HCT116 (cell line): ENCODE measurements around the gene GPANK1. TPM values are rescaled to one million over a fixed set of nuclear protein-coding genes. Genes with fewer than 3 reads are reported as not detected.

Source experiments
- ATAC-seq: fragments of 200-7000 bp; cut with Tn5 transposase; 2 replicates; pipeline ENCODE4 v1.9.1; 2020; ENCODE audit warnings: mild to moderate bottlenecking, moderate library complexity
- BruUV-seq: library from RNA; stranded (reverse); fragments of 400-500 nt; replicated peaks from 2 replicates; lab custom pipeline; 2021; lab: Mats Ljungman, UMichigan
- CTCF ChIA-PET: fragments of 300-600 bp; sonication (Branson Sonifier 250); formaldehyde crosslinking; loops from one replicate; lab custom pipeline; 2021; ENCODE audit warnings: antibody characterized with exemption; lab: Charles Lee
- POLR2A ChIA-PET: fragments of 300-600, 350-600 bp; sonication (Branson Sonifier 250); formaldehyde crosslinking; loops from one replicate; lab custom pipeline; 2021; ENCODE audit warnings: antibody characterized with exemption; lab: Charles Lee
- RAD21 ChIA-PET, 2 experiments: fragments of 300-600 bp; sonication (Branson Sonifier 250); formaldehyde crosslinking; loops; one replicate each; lab custom pipeline; 2023; ENCODE audit warnings: low total read pairs in 2 of 2; ENCODE audit not compliant: uncharacterized antibody in 2 of 2, unreplicated experiment in 2 of 2, low non-redundant PET in 1 of 2; lab: Charles Lee
- DNase-seq: peaks from one replicate; pipeline ENCODE4 v3.0.0-alpha.2; 2010; ENCODE audit warnings: low read depth, low spot score
- H2AFZ ChIP-seq: fragments of 200-600 bp; shearing (Covaris generic), sonication (generic); 2 replicates; pipeline ENCODE4 v1.6.1; 2017; ENCODE audit warnings: low read depth, mixed run types, mixed read lengths, antibody characterized with exemption, low read length; ENCODE audit not compliant: poor library complexity, severe bottlenecking
- H3K27ac ChIP-seq: 2 replicates; pipeline ENCODE4 v1.5.1; 2012; ENCODE audit warnings: low read depth, low read length
- H3K27me3 ChIP-seq: fragments of 200-600 bp; sonication (generic); 2 replicates; pipeline ENCODE4 v1.6.1; 2016; ENCODE audit warnings: mixed run types, low read length, mixed read lengths; ENCODE audit not compliant: insufficient read depth
- H3K36me3 ChIP-seq, 2 experiments: fragments of 200-500 bp in 1 of 2; fragments of 200-600 bp in 1 of 2; sonication (Bioruptor generic) in 1 of 2; sonication (generic) in 1 of 2; 2 replicates each; pipeline versions ENCODE4 v1.5.1 to v1.6.1; 2014 to 2016; ENCODE audit warnings: low read length in 2 of 2, inconsistent platforms in 1 of 2, mixed read lengths in 1 of 2, mixed run types in 1 of 2; ENCODE audit not compliant: insufficient read depth in 2 of 2, control insufficient read depth in 1 of 2
- H3K4me1 ChIP-seq, 2 experiments: fragments of 200-600 bp in 1 of 2; sonication (generic) in 1 of 2; 2 replicates each; pipeline versions ENCODE4 v1.5.1 to v1.6.1; 2012 to 2017; ENCODE audit warnings: low read length in 2 of 2, inconsistent platforms in 1 of 2, mild to moderate bottlenecking in 1 of 2, mixed read lengths in 1 of 2, mixed run types in 1 of 2, moderate library complexity in 1 of 2; ENCODE audit not compliant: insufficient read depth in 2 of 2, control insufficient read depth in 1 of 2
- H3K4me2 ChIP-seq: fragments of 200-600 bp; sonication (generic); 2 replicates; pipeline ENCODE4 v1.6.1; 2017; ENCODE audit warnings: mixed run types, low read length, mixed read lengths
- H3K4me3 ChIP-seq, 2 experiments: fragments of 200-600 bp in 1 of 2; sonication (generic) in 1 of 2; replicated peaks in 1 of 2; 2 replicates each; pipeline ENCODE4 v1.5.1; 2011 to 2016; ENCODE audit warnings: low read length in 2 of 2, control low read depth in 1 of 2, low read depth in 1 of 2, mild to moderate bottlenecking in 1 of 2, mixed read lengths in 1 of 2, mixed run types in 1 of 2
- H3K79me2 ChIP-seq: fragments of 200-600 bp; sonication (generic); 2 replicates; pipeline ENCODE4 v1.6.1; 2017; ENCODE audit warnings: mild to moderate bottlenecking, mixed run types, low read length, moderate library complexity, mixed read lengths; ENCODE audit not compliant: insufficient read depth
- H3K9ac ChIP-seq: fragments of 200-600 bp; sonication (generic); 2 replicates; pipeline ENCODE4 v1.6.1; 2016; ENCODE audit warnings: low read length, mixed read lengths
- H3K9me2 ChIP-seq: fragments of 200-600 bp; sonication (generic), shearing (Covaris generic); 2 replicates; pipeline ENCODE4 v1.6.1; 2017; ENCODE audit warnings: mixed run types, mild to moderate bottlenecking, moderate library complexity; ENCODE audit not compliant: insufficient read depth
- H3K9me3 ChIP-seq, 2 experiments: fragments of 200-500 bp in 1 of 2; fragments of 200-600 bp in 1 of 2; sonication (Bioruptor generic) in 1 of 2; sonication (generic) in 1 of 2; 2 replicates each; pipeline ENCODE4 v1.6.1; 2014 to 2017; ENCODE audit warnings: low read length in 2 of 2, mixed read lengths in 2 of 2, inconsistent platforms in 1 of 2, low read depth in 1 of 2, mild to moderate bottlenecking in 1 of 2, mixed run types in 1 of 2, moderate library complexity in 1 of 2; ENCODE audit not compliant: control insufficient read depth in 1 of 2, insufficient read depth in 1 of 2
- H4K20me1 ChIP-seq: fragments of 200-600 bp; sonication (generic), shearing (Covaris generic); 2 replicates; pipeline ENCODE4 v1.6.1; 2017; ENCODE audit warnings: mixed run types, mild to moderate bottlenecking, moderate library complexity; ENCODE audit not compliant: insufficient read depth
- CBX3 ChIP-seq: IDR thresholded peaks from 2 replicates; pipeline ENCODE4 v1.6.1; 2012; ENCODE audit warnings: low read depth
- CEBPB ChIP-seq: IDR thresholded peaks from 2 replicates; pipeline ENCODE4 v1.6.1; 2012; ENCODE audit warnings: low read depth
- ELF1 ChIP-seq: IDR thresholded peaks from 2 replicates; pipeline ENCODE4 v1.6.1; 2012; ENCODE audit warnings: low read depth, borderline replicate concordance
- EZH2phosphoT487 ChIP-seq: fragments of 200-600 bp; IDR thresholded peaks from 2 replicates; pipeline ENCODE4 v1.6.1; 2018; ENCODE audit warnings: antibody characterized with exemption, borderline replicate concordance
- JUND ChIP-seq: IDR thresholded peaks from 2 replicates; pipeline ENCODE4 v1.6.1; 2012
- POLR2A ChIP-seq: IDR thresholded peaks from 2 replicates; pipeline ENCODE4 v1.7.0; 2011; ENCODE audit warnings: borderline replicate concordance; ENCODE audit not compliant: insufficient read depth, insufficient read length; ENCODE audit errors: extremely low read depth
- POLR2AphosphoS5 ChIP-seq: IDR thresholded peaks from 2 replicates; pipeline ENCODE4 v1.6.1; 2011; ENCODE audit warnings: mild to moderate bottlenecking, low read depth, low read length, moderate library complexity
- SIN3A ChIP-seq: IDR thresholded peaks from 2 replicates; pipeline ENCODE4 v1.6.1; 2012; ENCODE audit warnings: low read depth
- SP1 ChIP-seq: IDR thresholded peaks from 2 replicates; pipeline ENCODE4 v1.6.1; 2012; ENCODE audit warnings: low read depth
- SRF ChIP-seq: IDR thresholded peaks from 2 replicates; pipeline ENCODE4 v1.6.1; 2012; ENCODE audit warnings: low read depth
- ZNF274 ChIP-seq: fragments of 200-500 bp; sonication (Bioruptor generic); IDR thresholded peaks from 2 replicates; pipeline ENCODE4 v1.6.1; 2014; ENCODE audit warnings: mild to moderate bottlenecking, low read depth, low read length, inconsistent platforms
- intact Hi-C: fragments of 100-400 bp; cut with micrococcal nuclease; formaldehyde crosslinking; loops from 2 replicates; pipeline ENCODE4 v1.10.0; 2022
- total RNA-seq: library from RNA; stranded (reverse); gene quantifications from one replicate; pipeline ENCODE4 v1.2.1, GENCODE V29; 2021; ENCODE audit not compliant: unreplicated experiment
- TF ChIP-seq, protein P1 (sequence below): IDR thresholded peaks from 2 replicates; pipeline ENCODE4 v1.6.1; 2012
- TF ChIP-seq, protein P2 (sequence below): IDR thresholded peaks from 2 replicates; pipeline ENCODE4 v1.6.1; 2011; ENCODE audit warnings: mild to moderate bottlenecking, low read length, moderate library complexity; ENCODE audit not compliant: insufficient replicate concordance; ENCODE audit errors: extremely low read depth

The GPANK1 gene
- total RNA-seq, 1 experiment from 2014 or later, result 14.8 TPM

DNA sequence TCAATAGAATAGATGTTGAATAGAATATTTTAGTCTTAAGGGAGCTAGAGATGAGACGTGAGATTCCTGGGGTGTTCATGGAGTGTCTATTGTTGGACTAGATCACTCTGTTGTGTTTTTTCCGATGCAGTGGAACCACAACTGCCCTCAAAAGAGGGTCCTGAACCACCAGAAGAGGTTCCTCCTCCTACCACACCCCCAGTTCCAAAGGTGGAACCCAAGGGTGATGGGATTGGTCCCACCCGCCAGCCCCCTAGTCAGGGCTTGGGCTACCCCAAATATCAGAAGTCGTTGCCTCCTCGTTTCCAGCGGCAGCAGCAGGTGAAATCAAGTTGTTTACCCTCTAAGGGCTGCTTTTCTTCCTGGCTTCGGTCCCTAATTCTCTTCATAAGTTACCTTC, 35.8 kb downstream of the GPANK1 start:
- Histone ChIP-seq H3K4me3 (no peak overlapping the region), H3K9me3 (no peaks in the 10 kb centered on the region), H2AFZ (no peak overlapping the region), H3K79me2 (peaks cover 87% of the 10 kb centered on the region), H3K27me3 (no peaks in the 10 kb centered on the region), H3K9ac (no peak overlapping the region), H3K9me2 (no peaks in the 10 kb centered on the region), H3K27ac (no peak overlapping the region), H3K4me1 (no peaks in the 10 kb centered on the region), H3K36me3 (peaks cover 59 to 95% of the 10 kb centered on the region in 2 experiments), H4K20me1 (no peaks in the 10 kb centered on the region), H3K4me2 (no peak overlapping the region)
- no peak for DNase-seq
- TF ChIP-seq POLR2AphosphoS5, result 0 out of 2 replicates have a peak, but pooled peaks have one; percentile 20
- TF ChIP-seq SP1, result no peak
- BruUV-seq, result no TSS peak
- ChIA-PET CTCF (no interaction called here), POLR2A (interaction anchor here (0.7 kb wide), 1 partner anchor 9 kb away, joined by 3 read pairs; no protein-coding TSS in a partner anchor), RAD21 (no interaction called here)
- intact Hi-C loops, result no loop called here
- ATAC-seq, result no peak

DNA sequence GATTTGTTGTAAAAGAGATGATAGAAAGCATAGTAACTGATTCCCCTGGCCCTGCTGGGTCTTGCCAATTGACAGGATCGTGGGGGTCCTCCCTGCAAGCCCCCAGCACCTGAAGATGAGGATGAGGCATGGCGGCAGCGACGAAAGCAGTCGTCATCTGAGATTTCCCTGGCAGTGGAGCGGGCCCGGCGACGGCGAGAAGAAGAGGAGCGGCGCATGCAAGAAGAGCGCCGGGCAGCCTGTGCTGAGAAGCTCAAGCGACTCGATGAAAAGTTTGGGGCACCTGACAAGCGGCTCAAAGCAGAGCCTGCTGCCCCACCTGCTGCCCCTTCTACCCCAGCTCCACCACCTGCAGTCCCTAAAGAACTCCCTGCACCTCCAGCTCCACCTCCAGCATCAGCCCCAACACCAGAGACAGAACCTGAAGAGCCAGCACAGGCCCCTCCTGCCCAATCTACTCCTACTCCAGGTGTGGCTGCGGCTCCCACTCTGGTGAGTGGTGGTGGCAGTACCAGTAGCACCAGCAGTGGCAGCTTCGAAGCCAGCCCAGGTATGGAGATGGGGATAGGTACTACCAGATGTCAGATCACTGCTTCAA, 37.0 kb downstream of the GPANK1 start:
- H3K79me2 ChIP-seq, result peaks cover 90% of the 10 kb centered on the region
- H3K27ac ChIP-seq, result no peak overlapping the region
- no peak overlapping the region for H2AFZ ChIP-seq
- no peaks in the 10 kb centered on the region for H3K27me3 ChIP-seq
- peaks cover 54 to 96% of the 10 kb centered on the region in 2 experiments for H3K36me3 ChIP-seq
- TF ChIP-seq SP1 (no peak), ELF1 (no peak), CBX3 (no peak), SIN3A (no peak), POLR2A (no peak), JUND (no peak), POLR2AphosphoS5 (no peak), CEBPB (no peak), EZH2phosphoT487 (no peak), ZNF274 (no peak), SRF (no peak)
- TF ChIP-seq, protein P1, sequence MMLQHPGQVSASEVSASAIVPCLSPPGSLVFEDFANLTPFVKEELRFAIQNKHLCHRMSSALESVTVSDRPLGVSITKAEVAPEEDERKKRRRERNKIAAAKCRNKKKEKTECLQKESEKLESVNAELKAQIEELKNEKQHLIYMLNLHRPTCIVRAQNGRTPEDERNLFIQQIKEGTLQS, result no peak
- TF ChIP-seq, protein P2, sequence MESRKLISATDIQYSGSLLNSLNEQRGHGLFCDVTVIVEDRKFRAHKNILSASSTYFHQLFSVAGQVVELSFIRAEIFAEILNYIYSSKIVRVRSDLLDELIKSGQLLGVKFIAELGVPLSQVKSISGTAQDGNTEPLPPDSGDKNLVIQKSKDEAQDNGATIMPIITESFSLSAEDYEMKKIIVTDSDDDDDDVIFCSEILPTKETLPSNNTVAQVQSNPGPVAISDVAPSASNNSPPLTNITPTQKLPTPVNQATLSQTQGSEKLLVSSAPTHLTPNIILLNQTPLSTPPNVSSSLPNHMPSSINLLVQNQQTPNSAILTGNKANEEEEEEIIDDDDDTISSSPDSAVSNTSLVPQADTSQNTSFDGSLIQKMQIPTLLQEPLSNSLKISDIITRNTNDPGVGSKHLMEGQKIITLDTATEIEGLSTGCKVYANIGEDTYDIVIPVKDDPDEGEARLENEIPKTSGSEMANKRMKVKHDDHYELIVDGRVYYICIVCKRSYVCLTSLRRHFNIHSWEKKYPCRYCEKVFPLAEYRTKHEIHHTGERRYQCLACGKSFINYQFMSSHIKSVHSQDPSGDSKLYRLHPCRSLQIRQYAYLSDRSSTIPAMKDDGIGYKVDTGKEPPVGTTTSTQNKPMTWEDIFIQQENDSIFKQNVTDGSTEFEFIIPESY, result no peak
- H3K9me2 ChIP-seq, result no peaks in the 10 kb centered on the region
- H3K9ac ChIP-seq, result no peak overlapping the region
- BruUV-seq, result no TSS peak
- H4K20me1 ChIP-seq, result no peaks in the 10 kb centered on the region
- intact Hi-C loops, result no loop called here
- ChIA-PET CTCF (no interaction called here), POLR2A (no interaction called here), RAD21 (no interaction called here)
- no peak overlapping the region for H3K4me2 ChIP-seq
- no peak overlapping the region for H3K4me3 ChIP-seq
- ATAC-seq, result no peak
- no peaks in the 10 kb centered on the region; a peak in 1 of 4 replicates for H3K4me1 ChIP-seq
- DNase-seq, result no peak
- no peaks in the 10 kb centered on the region for H3K9me3 ChIP-seq
